ENCODE results near the gene PRORP.

GRCh38 chr14:35158951-35159653 lies 36.8 kb downstream of the PRORP start:
- no peak for TF ChIP-seq EZH2phosphoT487 (IDR thresholded peaks at IDR 0.05; ENCODE audit: insufficient read depth, low read depth)
- no peak for TF ChIP-seq EZH2 (IDR thresholded peaks at IDR 0.05; ENCODE audit: insufficient read depth, poor library complexity, severe bottlenecking)
